Measurements from ENCODE around the gene TTC14.
A peak's percentile ranks its signal among the peaks of the same experiment; 100 is the strongest.
"Not testable (repeated sequence)": the region's sequence is repeated elsewhere in the genome, so short reads cannot be mapped to it uniquely, and the experiment has no call there.

Gene TTC14

GRCh38 chr3:180601688-180602666, at the start of gene TTC14:
TSS of gene TTC14 (plus strand) at chr3:180602163. CDS start at chr3:180602262, 99 bp downstream.
- peak; percentile 78 to 80 for DNase-seq (ENCODE audit: low read depth in 2 of 2)

DNA sequence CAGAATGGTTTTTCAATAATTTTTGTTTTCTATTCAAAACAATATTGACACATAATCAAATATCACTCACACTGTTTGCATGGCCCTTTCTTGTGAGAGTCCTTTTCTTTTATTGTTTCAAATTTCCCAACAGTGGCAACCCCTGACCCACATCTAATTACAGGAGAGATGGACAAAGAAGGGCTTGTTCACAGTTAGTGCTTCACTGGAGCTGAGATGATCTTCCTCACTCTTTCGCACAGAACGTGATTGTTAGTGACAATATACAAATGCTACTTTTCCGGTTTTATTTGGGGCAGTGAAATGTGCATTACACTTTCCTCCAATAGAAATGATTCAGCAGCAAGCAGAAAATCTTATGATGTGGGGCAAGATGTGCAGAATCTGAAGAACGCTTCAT, 38.6 kb upstream of the TTC14 start:
- DNase-seq (ENCODE audit: low read depth in 2 of 2), result no peak

- DNase-seq (ENCODE audit: low read depth in 2 of 2), result no peak
Measured at GRCh38 chr3:180564676-180565075, 37.3 kb upstream of the TTC14 start.

DNA sequence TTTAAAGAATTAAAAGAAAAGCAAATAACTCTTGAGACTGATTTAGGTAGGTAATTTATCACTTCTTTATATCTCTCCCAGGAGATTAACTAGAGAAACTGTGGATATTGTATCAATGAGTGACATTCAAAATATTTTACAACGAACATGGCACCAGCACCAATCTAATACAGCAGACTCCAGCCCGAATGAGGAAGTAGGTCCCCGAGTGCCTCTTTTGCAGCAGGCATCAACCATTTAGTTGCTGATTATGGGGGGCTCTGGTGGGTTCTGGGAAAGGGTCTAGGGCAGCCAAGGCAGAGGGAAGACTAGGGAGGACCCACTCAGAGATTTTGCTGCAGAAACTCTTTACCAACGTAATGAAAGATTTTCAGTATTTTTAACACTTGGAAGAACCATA, 31.7 kb upstream of the TTC14 start:
- DNase-seq (ENCODE audit: low read depth in 2 of 2), result no peak

DNA sequence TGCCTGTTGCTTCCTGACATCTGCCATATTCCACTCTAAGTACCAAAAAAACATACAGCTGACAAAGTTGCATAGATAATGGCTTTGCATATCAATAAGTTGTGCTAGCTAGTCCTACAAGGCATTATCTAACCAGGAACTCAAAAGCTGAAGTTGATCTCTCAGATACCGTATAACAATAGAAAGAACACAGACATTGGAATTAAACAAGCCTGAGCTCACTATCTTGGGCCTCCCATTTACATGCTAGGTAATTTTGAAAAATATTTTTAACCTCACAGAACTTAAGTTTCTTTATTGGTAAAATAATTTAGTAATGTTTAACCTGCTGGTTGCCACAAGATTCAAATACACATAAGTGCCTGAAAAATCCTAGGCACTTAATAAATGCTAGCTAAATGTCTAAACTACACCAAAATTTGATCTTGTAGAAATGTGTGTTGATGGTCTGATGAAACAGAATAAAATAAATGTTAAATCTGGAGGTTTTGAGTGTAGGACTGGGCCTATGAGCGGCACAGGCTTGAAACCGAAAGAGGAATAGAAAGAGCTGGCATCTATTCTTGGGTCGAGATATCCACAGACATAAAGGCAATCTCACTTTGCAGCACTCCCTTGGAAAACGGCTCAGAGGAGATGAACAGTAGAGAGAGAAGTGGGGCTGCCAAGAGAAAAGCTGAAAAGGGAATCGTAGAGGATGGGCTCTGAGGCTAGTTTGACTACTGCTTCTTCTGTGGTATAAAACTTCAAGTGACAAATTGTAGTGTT, 29.9 kb upstream of the TTC14 start:
- DNase-seq (ENCODE audit: low read depth in 2 of 2), result no peak

- DNase-seq (ENCODE audit: low read depth in 2 of 2), result no peak
Measured at GRCh38 chr3:180575571-180575970, 26.4 kb upstream of the TTC14 start.

DNA sequence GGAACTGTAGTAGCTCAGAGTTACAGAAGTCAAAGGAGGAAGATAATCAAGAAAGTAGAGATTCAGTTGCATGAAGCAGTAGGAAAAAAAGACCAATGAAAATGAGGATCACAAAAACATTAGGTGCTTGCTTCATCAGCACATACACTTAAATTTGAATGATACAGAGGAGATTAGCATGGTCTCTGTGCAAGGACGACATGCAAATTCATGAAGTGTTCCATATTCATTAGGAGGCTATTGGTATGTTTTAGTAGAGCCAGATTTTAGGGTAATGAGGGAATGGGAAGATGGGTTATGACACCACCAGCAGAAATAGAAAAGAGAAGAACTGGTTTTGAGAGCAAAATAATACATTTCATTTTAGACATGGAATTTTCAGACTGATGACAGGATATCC, 21.0 kb upstream of the TTC14 start:
- DNase-seq (ENCODE audit: low read depth in 2 of 2), result no peak

- DNase-seq (ENCODE audit: low read depth in 2 of 2), result no peak
Measured at GRCh38 chr3:180590396-180590795, 11.6 kb upstream of the TTC14 start.

GRCh38 chr3:180593631-180594030, 8.3 kb upstream of the TTC14 start:
- DNase-seq (ENCODE audit: low read depth in 2 of 2), result not testable (repeated sequence)

DNA sequence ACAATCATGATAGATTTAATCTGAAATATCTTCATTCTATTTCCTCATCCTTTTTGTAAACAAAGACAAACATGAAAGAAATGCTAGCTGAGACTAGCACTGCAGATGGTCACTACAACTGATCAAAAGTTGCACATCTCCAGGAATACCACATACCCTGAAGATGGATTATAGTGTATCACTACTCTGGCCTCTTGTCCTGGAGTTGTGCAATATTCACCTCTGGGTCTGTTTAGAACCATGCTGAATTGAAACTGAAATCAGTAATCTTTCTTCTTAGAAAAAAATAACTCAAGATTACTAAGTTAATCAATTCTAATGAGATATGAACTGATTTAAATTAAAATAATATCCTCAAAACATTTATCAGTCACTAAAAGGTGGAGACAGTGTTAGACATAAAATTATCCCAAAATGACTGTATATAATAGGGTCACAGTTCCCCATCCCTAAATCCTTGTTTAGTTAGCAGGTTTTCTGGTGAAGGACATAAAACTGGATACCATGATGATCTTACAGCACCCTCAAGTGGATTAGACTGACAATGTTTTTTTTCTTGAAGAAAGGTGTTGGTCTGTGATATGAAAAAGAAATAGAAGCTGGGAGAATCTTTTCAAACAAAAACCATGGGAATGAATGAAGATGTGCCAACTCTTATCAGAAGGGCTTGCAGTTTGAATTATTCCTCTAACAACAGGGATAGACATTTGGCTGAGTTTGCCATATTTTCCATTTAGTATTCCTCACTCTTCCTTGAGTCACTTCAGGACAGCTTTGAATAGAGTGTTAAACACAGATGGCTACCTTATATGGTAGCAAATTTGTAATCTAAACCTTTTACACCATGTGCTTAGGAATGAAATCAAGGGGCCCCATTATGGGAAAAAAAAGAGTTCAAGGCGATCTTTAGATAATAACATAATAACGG, 7.1 kb upstream of the TTC14 start:
- DNase-seq (ENCODE audit: low read depth in 2 of 2), result no peak

- DNase-seq (ENCODE audit: low read depth in 2 of 2), result no peak
Measured at GRCh38 chr3:180595559-180595935, 6.4 kb upstream of the TTC14 start.

DNA sequence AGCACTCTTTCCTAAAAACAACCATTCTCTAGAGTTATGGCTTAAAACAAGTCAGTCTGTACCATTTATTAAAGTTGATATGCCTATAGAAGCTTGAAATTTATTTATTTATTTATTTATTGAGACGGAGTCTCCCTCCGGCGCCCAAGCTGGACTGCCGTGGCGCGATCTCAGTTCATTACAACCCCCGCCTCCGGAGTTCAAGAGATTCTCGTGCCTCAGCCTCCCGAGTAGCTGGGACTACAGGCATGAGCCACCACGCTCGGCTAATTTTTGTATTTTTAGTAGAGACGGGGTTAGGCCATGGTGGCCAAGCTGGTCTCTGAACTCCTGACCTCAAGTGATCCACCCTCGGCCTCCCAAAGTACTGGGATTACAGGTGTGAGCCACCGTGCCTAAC, 1.5 kb upstream of the TTC14 start:
- DNase-seq (ENCODE audit: low read depth in 2 of 2), result no peak

DNA sequence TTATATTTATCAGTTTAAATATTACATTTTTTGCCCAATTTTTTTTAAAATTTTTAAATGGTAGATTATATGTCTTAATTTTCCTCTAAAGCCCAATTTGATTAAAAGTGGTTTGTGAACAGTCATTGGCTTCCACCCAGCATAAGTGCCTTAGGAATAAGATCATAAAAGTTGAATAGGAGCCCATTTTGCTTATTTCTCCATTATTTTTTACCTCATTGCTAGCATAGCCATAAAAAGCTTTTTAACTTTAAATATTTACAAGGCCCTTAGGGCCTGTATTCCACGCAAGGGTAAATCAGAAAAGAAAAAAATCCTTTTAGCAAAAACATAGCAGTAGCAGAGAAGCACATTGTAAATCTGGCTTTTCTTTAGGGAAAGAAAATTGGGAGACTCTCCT, 9.0 kb downstream of the TTC14 start:
- DNase-seq (ENCODE audit: low read depth in 2 of 2), result no peak

DNA sequence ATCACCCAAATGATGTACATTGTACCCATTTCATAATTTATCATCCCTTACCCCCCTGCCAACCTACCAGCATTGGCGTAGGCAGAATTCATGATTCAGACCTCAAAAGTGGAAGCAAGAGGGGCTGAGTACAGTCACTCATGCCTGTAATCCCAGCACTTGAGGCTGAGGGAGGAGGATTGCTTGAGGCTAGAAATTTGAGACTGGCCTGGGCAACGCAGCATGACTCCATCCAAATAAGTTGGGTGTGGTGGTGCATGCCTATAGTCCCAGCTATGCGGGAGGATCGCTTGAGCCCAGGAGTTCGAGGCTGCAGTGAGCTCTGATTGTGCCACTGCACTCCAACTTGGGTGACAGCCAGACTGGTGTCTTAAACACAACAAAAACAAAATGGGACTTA, 10.4 kb downstream of the TTC14 start:
- no peak for DNase-seq (ENCODE audit: low read depth in 2 of 2)

DNA sequence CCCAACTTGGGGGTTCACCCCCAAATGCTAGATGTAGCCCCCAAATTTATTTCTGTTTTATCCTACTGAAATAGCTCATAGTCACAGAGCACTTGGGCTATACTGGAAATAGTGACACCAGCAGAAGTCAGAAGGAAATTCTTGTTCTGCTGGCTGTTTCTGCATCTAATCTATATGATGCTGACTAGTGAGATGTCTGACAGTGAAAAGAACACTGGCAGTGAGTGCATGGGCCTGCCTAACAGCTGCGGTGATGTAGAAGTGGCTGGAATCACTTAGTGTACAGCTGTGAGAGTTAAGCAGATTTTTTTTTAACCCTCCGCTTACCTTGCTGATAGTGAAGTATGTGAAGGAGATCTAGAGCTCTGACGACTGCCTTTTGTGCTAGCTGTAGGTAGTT, 14.0 kb downstream of the TTC14 start:
- no peak for DNase-seq (ENCODE audit: low read depth in 2 of 2)

DNA sequence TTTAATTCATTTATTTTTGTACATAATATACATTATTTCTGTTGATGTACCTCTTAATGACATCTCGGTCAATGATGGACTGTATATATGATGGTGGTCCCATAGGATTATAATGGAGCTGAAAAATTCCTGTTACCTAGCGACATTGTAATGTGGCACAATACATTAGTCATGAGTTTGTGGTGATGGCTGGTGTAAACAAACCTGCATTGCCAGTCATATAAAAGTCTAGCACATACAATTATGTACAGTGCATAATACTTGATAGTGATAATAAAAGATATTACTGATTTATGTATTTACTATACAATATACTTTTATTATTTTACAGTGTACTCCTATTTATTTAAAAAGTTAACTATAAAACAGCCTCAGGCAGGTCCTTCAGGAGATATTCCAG, 15.1 kb downstream of the TTC14 start:
- DNase-seq (ENCODE audit: low read depth in 2 of 2), result no peak

- DNase-seq (ENCODE audit: low read depth in 2 of 2), result not testable (repeated sequence)
Measured at GRCh38 chr3:180618563-180618962, 16.6 kb downstream of the TTC14 start.

- no peak for DNase-seq (ENCODE audit: low read depth in 2 of 2)
Measured at GRCh38 chr3:180619723-180620122, 17.8 kb downstream of the TTC14 start.

- DNase-seq (ENCODE audit: low read depth in 2 of 2), result no peak
Measured at GRCh38 chr3:180624714-180625113, 22.8 kb downstream of the TTC14 start.

GRCh38 chr3:180626844-180627243, 24.9 kb downstream of the TTC14 start:
- DNase-seq (ENCODE audit: low read depth in 2 of 2), result no peak

DNA sequence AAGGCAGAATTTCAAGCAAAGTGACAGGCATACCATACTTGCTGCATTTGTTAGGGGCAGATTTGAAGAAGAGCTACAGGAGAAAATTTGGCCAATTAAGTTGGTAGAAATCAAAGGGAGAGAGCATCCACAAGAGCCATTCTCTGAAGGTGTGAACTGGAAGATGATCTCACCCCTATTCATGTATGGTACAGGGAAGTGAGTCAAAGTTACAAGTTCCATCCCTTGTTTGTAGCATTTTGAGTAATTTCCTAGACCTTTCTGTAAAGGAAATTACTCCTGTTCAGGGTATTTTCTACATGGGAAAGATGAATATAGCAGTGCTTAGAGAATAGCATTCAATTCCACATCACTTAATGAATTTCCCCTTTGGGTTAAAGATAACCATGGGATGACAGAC, 28.4 kb downstream of the TTC14 start:
- no peak for DNase-seq (ENCODE audit: low read depth in 2 of 2)

- no peak for DNase-seq (ENCODE audit: low read depth in 2 of 2)
Measured at GRCh38 chr3:180631317-180631716, 29.4 kb downstream of the TTC14 start.

Data from stimulated activated CD4-positive, alpha-beta T cell treated with anti-CD3 and anti-CD28 coated beads, Interleukin-1b, Interleukin-23, amount 100 ng/mL, for 1 hour (primary cell).